Activated naive CD8-positive, alpha-beta T cell (primary cell): ENCODE measurements around the gene DAGLA.

Experiments
- H3K27ac Mint-ChIP-seq: one replicate; pipeline ENCODE4 v1.8.0; 2021; ENCODE audit warnings: mixed read lengths
- H3K27me3 Mint-ChIP-seq: one replicate; pipeline ENCODE4 v1.8.0; 2021; ENCODE audit warnings: mixed read lengths
- H3K36me3 Mint-ChIP-seq: one replicate; pipeline ENCODE4 v1.8.0; 2021; ENCODE audit warnings: mixed read lengths
- H3K4me1 Mint-ChIP-seq: one replicate; pipeline ENCODE4 v1.8.0; 2021; ENCODE audit warnings: low read depth, mixed read lengths
- H3K4me3 Mint-ChIP-seq: one replicate; pipeline ENCODE4 v1.8.0; 2021; ENCODE audit warnings: mild to moderate bottlenecking, mixed read lengths
- H3K9me3 Mint-ChIP-seq: one replicate; pipeline ENCODE4 v1.8.0; 2021; ENCODE audit warnings: low read depth, mixed read lengths

Gene DAGLA

GRCh38 chr11:61757213-61757862 lies 77.1 kb downstream of the DAGLA start:
- Mint-ChIP-seq H3K27me3 (no peaks in the 10 kb centered on the region), H3K4me3 (no peak overlapping the region), H3K27ac (no peak overlapping the region), H3K4me1 (peaks cover 12% of the 10 kb centered on the region), H3K36me3 (no peaks in the 10 kb centered on the region), H3K9me3 (no peaks in the 10 kb centered on the region)

- Mint-ChIP-seq H3K4me3 (no peak overlapping the region), H3K27ac (no peak overlapping the region), H3K9me3 (no peaks in the 10 kb centered on the region), H3K27me3 (no peaks in the 10 kb centered on the region), H3K4me1 (peaks cover 7% of the 10 kb centered on the region), H3K36me3 (no peaks in the 10 kb centered on the region)
Measured at GRCh38 chr11:61760946-61761345, 80.8 kb downstream of the DAGLA start.

- no peaks in the 10 kb centered on the region for H3K9me3 Mint-ChIP-seq
Measured at GRCh38 chr11:61761440-61762222, 81.4 kb downstream of the DAGLA start.

GRCh38 chr11:61762223-61762615 lies 82.0 kb downstream of the DAGLA start:
- Mint-ChIP-seq H3K27me3 (no peaks in the 10 kb centered on the region), H3K4me1 (no peaks in the 10 kb centered on the region), H3K4me3 (no peak overlapping the region), H3K9me3 (no peaks in the 10 kb centered on the region), H3K27ac (no peak overlapping the region), H3K36me3 (no peaks in the 10 kb centered on the region)

More at GRCh38 chr11:61761440-61762222, 81.4 kb downstream of the DAGLA start:
- no peaks in the 10 kb centered on the region for H3K36me3 Mint-ChIP-seq
- no peak overlapping the region for H3K4me3 Mint-ChIP-seq
- H3K27me3 Mint-ChIP-seq = no peaks in the 10 kb centered on the region
- no peak overlapping the region for H3K27ac Mint-ChIP-seq
- H3K4me1 Mint-ChIP-seq = peaks cover 2% of the 10 kb centered on the region

- Mint-ChIP-seq H3K4me3 (no peak overlapping the region), H3K9me3 (no peaks in the 10 kb centered on the region), H3K4me1 (no peaks in the 10 kb centered on the region), H3K27ac (no peak overlapping the region), H3K27me3 (no peaks in the 10 kb centered on the region), H3K36me3 (no peaks in the 10 kb centered on the region)
Measured at GRCh38 chr11:61762798-61763197, 82.6 kb downstream of the DAGLA start.

GRCh38 chr11:61763930-61764605 lies 83.9 kb downstream of the DAGLA start:
- H3K36me3 Mint-ChIP-seq = no peaks in the 10 kb centered on the region
- no peak overlapping the region for H3K27ac Mint-ChIP-seq
- no peaks in the 10 kb centered on the region for H3K4me1 Mint-ChIP-seq
- no peaks in the 10 kb centered on the region for H3K27me3 Mint-ChIP-seq
- H3K4me3 Mint-ChIP-seq = no peak overlapping the region
- no peaks in the 10 kb centered on the region for H3K9me3 Mint-ChIP-seq

- no peak overlapping the region for H3K27ac Mint-ChIP-seq
- H3K36me3 Mint-ChIP-seq = no peaks in the 10 kb centered on the region
- no peaks in the 10 kb centered on the region for H3K4me1 Mint-ChIP-seq
- H3K4me3 Mint-ChIP-seq = no peak overlapping the region
- H3K9me3 Mint-ChIP-seq = no peaks in the 10 kb centered on the region
- H3K27me3 Mint-ChIP-seq = no peaks in the 10 kb centered on the region
Measured at GRCh38 chr11:61764606-61765260, 84.5 kb downstream of the DAGLA start.

GRCh38 chr11:61765550-61766253 lies 85.5 kb downstream of the DAGLA start:
- no peak overlapping the region for H3K4me3 Mint-ChIP-seq
- H3K27me3 Mint-ChIP-seq = no peaks in the 10 kb centered on the region
- H3K27ac Mint-ChIP-seq = no peak overlapping the region
- H3K36me3 Mint-ChIP-seq = no peaks in the 10 kb centered on the region
- H3K4me1 Mint-ChIP-seq = no peaks in the 10 kb centered on the region
- H3K9me3 Mint-ChIP-seq = no peaks in the 10 kb centered on the region

GRCh38 chr11:61766353-61766841 lies 86.2 kb downstream of the DAGLA start:
- no peaks in the 10 kb centered on the region for H3K36me3 Mint-ChIP-seq
- H3K4me1 Mint-ChIP-seq = no peaks in the 10 kb centered on the region
- H3K4me3 Mint-ChIP-seq = no peak overlapping the region
- no peaks in the 10 kb centered on the region for H3K27me3 Mint-ChIP-seq
- H3K27ac Mint-ChIP-seq = no peak overlapping the region
- H3K9me3 Mint-ChIP-seq = no peaks in the 10 kb centered on the region

- Mint-ChIP-seq H3K36me3 (no peaks in the 10 kb centered on the region), H3K9me3 (no peaks in the 10 kb centered on the region), H3K27me3 (no peaks in the 10 kb centered on the region), H3K4me1 (no peaks in the 10 kb centered on the region), H3K4me3 (no peak overlapping the region), H3K27ac (no peak overlapping the region)
Measured at GRCh38 chr11:61768376-61769076, 88.3 kb downstream of the DAGLA start.

- H3K4me3 Mint-ChIP-seq = no peak overlapping the region
- no peaks in the 10 kb centered on the region for H3K27me3 Mint-ChIP-seq
- no peaks in the 10 kb centered on the region for H3K4me1 Mint-ChIP-seq
- no peak overlapping the region for H3K27ac Mint-ChIP-seq
- H3K9me3 Mint-ChIP-seq = no peaks in the 10 kb centered on the region
- H3K36me3 Mint-ChIP-seq = no peaks in the 10 kb centered on the region
Measured at GRCh38 chr11:61769169-61769920, 89.2 kb downstream of the DAGLA start.

GRCh38 chr11:61769946-61770683 lies 89.9 kb downstream of the DAGLA start:
- Mint-ChIP-seq H3K27ac (no peak overlapping the region), H3K36me3 (no peaks in the 10 kb centered on the region), H3K4me1 (no peaks in the 10 kb centered on the region), H3K27me3 (no peaks in the 10 kb centered on the region), H3K4me3 (no peak overlapping the region), H3K9me3 (no peaks in the 10 kb centered on the region)
